Measurements from ENCODE around the gene ADGRG3.

- TF ChIP-seq POLR2A (IDR thresholded peaks at IDR 0.05) (no peak), CTCF (IDR thresholded peaks at IDR 0.05) (no peak)
Measured at GRCh38 chr16:57660715-57661463, 7.2 kb upstream of the ADGRG3 start.
